ENCODE measurements around the gene LRRC8B.
A peak's percentile ranks its signal among the peaks of the same experiment; 100 is the strongest.
"Not testable (repeated sequence)": the region's sequence is repeated elsewhere in the genome, so short reads cannot be mapped to it uniquely, and the experiment has no call there.

The LRRC8B gene

GRCh38 chr1:89524369-89525168, at the start of gene LRRC8B:
LRRC8B (plus strand) TSS chr1:89524829; CDS start chr1:89582651, 57,822 bp downstream.
- DNase-seq (ENCODE audit: low read depth in 3 of 3, low spot score in 1 of 3), result peak; percentile 72 to 81 (median 81)

GRCh38 chr1:89475269-89475668, 49.4 kb upstream of the LRRC8B start:
- no peak for DNase-seq (ENCODE audit: low read depth in 3 of 3, low spot score in 1 of 3)

GRCh38 chr1:89476072-89476471, 48.6 kb upstream of the LRRC8B start:
- no peak for DNase-seq (ENCODE audit: low read depth in 3 of 3, low spot score in 1 of 3)

GRCh38 chr1:89483010-89483756, 41.4 kb upstream of the LRRC8B start:
- DNase-seq (ENCODE audit: low read depth in 3 of 3, low spot score in 1 of 3), result peak; percentile 50 to 60 (median 52)

- no peak for DNase-seq (ENCODE audit: low read depth in 3 of 3, low spot score in 1 of 3)
Measured at GRCh38 chr1:89483757-89484077, 40.9 kb upstream of the LRRC8B start.

GRCh38 chr1:89484092-89485038, 40.3 kb upstream of the LRRC8B start:
- DNase-seq (ENCODE audit: low read depth in 3 of 3, low spot score in 1 of 3), result no peak

- no peak for DNase-seq (ENCODE audit: low read depth in 3 of 3, low spot score in 1 of 3)
Measured at GRCh38 chr1:89487972-89488371, 36.7 kb upstream of the LRRC8B start.

GRCh38 chr1:89489047-89489729, 35.4 kb upstream of the LRRC8B start:
- DNase-seq (ENCODE audit: low read depth in 3 of 3, low spot score in 1 of 3), result no peak

- no peak for DNase-seq (ENCODE audit: low read depth in 3 of 3, low spot score in 1 of 3)
Measured at GRCh38 chr1:89490389-89490788, 34.2 kb upstream of the LRRC8B start.

GRCh38 chr1:89499320-89499719, 25.3 kb upstream of the LRRC8B start:
- DNase-seq (ENCODE audit: low read depth in 3 of 3, low spot score in 1 of 3), result no peak

GRCh38 chr1:89502042-89502441, 22.6 kb upstream of the LRRC8B start:
- DNase-seq (ENCODE audit: low read depth in 3 of 3, low spot score in 1 of 3), result no peak

GRCh38 chr1:89502895-89503294, 21.7 kb upstream of the LRRC8B start:
- DNase-seq (ENCODE audit: low read depth in 3 of 3, low spot score in 1 of 3), result no peak

GRCh38 chr1:89503690-89504089, 20.9 kb upstream of the LRRC8B start:
- DNase-seq (ENCODE audit: low read depth in 3 of 3, low spot score in 1 of 3), result no peak

GRCh38 chr1:89510061-89510460, 14.6 kb upstream of the LRRC8B start:
- not testable (repeated sequence) for DNase-seq (ENCODE audit: low read depth in 3 of 3, low spot score in 1 of 3)

- no peak for DNase-seq (ENCODE audit: low read depth in 3 of 3, low spot score in 1 of 3)
Measured at GRCh38 chr1:89512996-89513720, 11.5 kb upstream of the LRRC8B start.

- DNase-seq (ENCODE audit: low read depth in 3 of 3, low spot score in 1 of 3), result no peak
Measured at GRCh38 chr1:89516055-89516454, 8.6 kb upstream of the LRRC8B start.

GRCh38 chr1:89518221-89518631, 6.4 kb upstream of the LRRC8B start:
- no peak for DNase-seq (ENCODE audit: low read depth in 3 of 3, low spot score in 1 of 3)

- peak in 1 of 3 donors; percentile 13 for DNase-seq (ENCODE audit: low read depth in 3 of 3, low spot score in 1 of 3)
Measured at GRCh38 chr1:89519779-89520358, 4.8 kb upstream of the LRRC8B start.

- DNase-seq (ENCODE audit: low read depth in 3 of 3, low spot score in 1 of 3), result not testable (repeated sequence)
Measured at GRCh38 chr1:89521977-89522376, 2.7 kb upstream of the LRRC8B start.

All from stimulated activated CD4-positive, alpha-beta T cell treated with anti-CD3 and anti-CD28 coated beads, TNF-alpha, amount 100 ng/mL, for 1 hour (primary cell).